Endothelial cell of umbilical vein (primary cell): Measurements from ENCODE around the gene CNTNAP2. TPM values are rescaled to one million over a fixed set of nuclear protein-coding genes. Genes with fewer than 3 reads are reported as not detected.

Source experiments
- BruUV-seq: library from RNA; stranded (reverse); fragments of 400-500 nt; replicated peaks from 2 replicates; lab custom pipeline; 2021; lab: Mats Ljungman, UMichigan
- CTCF ChIA-PET: fragments of 300-600, 350-600 bp; sonication (Branson Sonifier 250); formaldehyde crosslinking; loops from one replicate; lab custom pipeline; 2021; ENCODE audit warnings: antibody characterized with exemption, inconsistent platforms; lab: Charles Lee
- POLR2A ChIA-PET: fragments of 300-600, 350-600 bp; sonication (Branson Sonifier 250); formaldehyde crosslinking; loops from one replicate; lab custom pipeline; 2021; ENCODE audit warnings: antibody characterized with exemption, inconsistent platforms; lab: Charles Lee
- DNase-seq: peaks from one replicate; pipeline ENCODE4 v3.0.0-alpha.2; 2011; ENCODE audit warnings: low read depth, low spot score
- FAIRE-seq: peaks from 2 replicates; lab custom pipeline; 2011; peaks lifted over from hg19 to GRCh38; lab: Jason Lieb, UNC
- H2AFZ ChIP-seq: 2 replicates; pipeline ENCODE4 v1.6.0; 2012; ENCODE audit warnings: low read depth, low read length, control low read depth, inconsistent platforms
- H3K27ac ChIP-seq: 2 replicates; pipeline ENCODE4 v1.5.1; 2011; ENCODE audit warnings: low read depth, mild to moderate bottlenecking, control low read depth, low read length, moderate library complexity; ENCODE audit not compliant: insufficient read depth
- H3K27me3 ChIP-seq, 2 experiments: 2 replicates each; pipeline versions ENCODE4 v1.6.0 to v1.6.1; 2011; ENCODE audit warnings: low read length in 2 of 2, mixed read lengths in 1 of 2; ENCODE audit not compliant: control insufficient read depth in 2 of 2, insufficient read depth in 2 of 2
- H3K36me3 ChIP-seq, 2 experiments: 2 replicates in 1 of 2; 3 replicates in 1 of 2; pipeline ENCODE4 v1.5.1; 2011; ENCODE audit warnings: low read length in 2 of 2, mild to moderate bottlenecking in 1 of 2, moderate library complexity in 1 of 2; ENCODE audit not compliant: control insufficient read depth in 2 of 2, insufficient read depth in 2 of 2; ENCODE audit errors: extremely low read depth in 1 of 2
- H3K4me1 ChIP-seq: 3 replicates; pipeline ENCODE4 v1.5.1; 2011; ENCODE audit warnings: mild to moderate bottlenecking, low read length; ENCODE audit not compliant: control insufficient read depth, insufficient read depth; ENCODE audit errors: extremely low read depth
- H3K4me2 ChIP-seq: 2 replicates; pipeline ENCODE4 v1.6.1; 2011; ENCODE audit warnings: low read length, control low read depth, mixed read lengths; ENCODE audit not compliant: insufficient read depth
- H3K4me3 ChIP-seq, 3 experiments: fragments of 200-600 bp in 1 of 3; sonication (generic), shearing (Covaris generic) in 1 of 3; replicated peaks in 1 of 3; 2 replicates each; pipeline ENCODE4 v1.5.1; 2011 to 2016; ENCODE audit warnings: control low read depth in 3 of 3, low read length in 3 of 3, mild to moderate bottlenecking in 2 of 3, inconsistent platforms in 1 of 3, low read depth in 1 of 3, moderate library complexity in 1 of 3; ENCODE audit not compliant: insufficient read depth in 1 of 3
- H3K79me2 ChIP-seq: 2 replicates; pipeline ENCODE4 v1.6.0; 2012; ENCODE audit warnings: low read length, inconsistent platforms; ENCODE audit not compliant: control insufficient read depth, insufficient read depth
- H3K9ac ChIP-seq: replicated peaks from 2 replicates; pipeline ENCODE3; 2011; ENCODE audit warnings: low read length, control low read depth; ENCODE audit not compliant: insufficient read depth; ENCODE audit errors: extremely low read depth
- H3K9me1 ChIP-seq: replicated peaks from 3 replicates; pipeline ENCODE4 v1.6.0; 2011; ENCODE audit warnings: mild to moderate bottlenecking, low read length; ENCODE audit not compliant: control insufficient read depth, insufficient read depth; ENCODE audit errors: extremely low read depth
- H3K9me3 ChIP-seq: replicated peaks from 2 replicates; pipeline ENCODE4 v1.5.1; 2012; ENCODE audit warnings: low read length, inconsistent platforms; ENCODE audit not compliant: control insufficient read depth, insufficient read depth
- H4K20me1 ChIP-seq: replicated peaks from 2 replicates; pipeline ENCODE3; 2011; ENCODE audit warnings: mild to moderate bottlenecking, low read length; ENCODE audit not compliant: control insufficient read depth, insufficient read depth; ENCODE audit errors: extremely low read depth
- EZH2 ChIP-seq: IDR thresholded peaks from 2 replicates; pipeline ENCODE4 v1.6.1; 2012; ENCODE audit warnings: borderline replicate concordance, low read depth, mild to moderate bottlenecking, moderate library complexity, low read length, inconsistent platforms; ENCODE audit not compliant: severe bottlenecking
- FOS ChIP-seq: IDR thresholded peaks from 2 replicates; pipeline ENCODE4 v1.6.1; 2011; ENCODE audit warnings: mild to moderate bottlenecking, low read length, moderate library complexity, borderline replicate concordance; ENCODE audit not compliant: insufficient read depth
- MYC ChIP-seq: IDR thresholded peaks from one replicate; pipeline ENCODE4 v1.6.1; 2011; ENCODE audit warnings: mild to moderate bottlenecking, low read depth, low read length
- POLR2AphosphoS5 ChIP-seq: IDR thresholded peaks from 2 replicates; pipeline ENCODE4 v1.6.1; 2012; ENCODE audit warnings: low read depth, mild to moderate bottlenecking, control low read depth, low read length, moderate library complexity; ENCODE audit not compliant: insufficient read depth
- dilution Hi-C: fragments of 300-500 bp; cut with MboI; formaldehyde crosslinking; loops from one replicate; pipeline ENCODE4 v1.15.0; 2019; ENCODE audit warnings: low sequenced_read_pairs; ENCODE audit not compliant: extremely low pct_ligation_motif_present
- intact Hi-C: fragments of 100-400 bp; cut with micrococcal nuclease; formaldehyde crosslinking; loops from one replicate; pipeline ENCODE4 v1.10.0; 2022
- polyA plus RNA-seq, 4 experiments: library from polyadenylated mRNA; depleted of rRNA in 3 of 4; stranded (reverse) in 3 of 4; unstranded in 1 of 4; fragments of >200 nt; gene quantifications; 2 replicates each; pipeline versions ENCODE4 v1.2.1 to v1.2.3, GENCODE V29; 2011 to 2012; ENCODE audit warnings: missing spikeins in 1 of 4
- total RNA-seq: library from RNA; stranded (reverse); gene quantifications from 2 replicates; pipeline ENCODE4 v1.2.3, GENCODE V29; 2021
- TF ChIP-seq, protein P1 (sequence below), 2 donors: IDR thresholded peaks; 1 replicate in 1 of 2; 2 replicates in 1 of 2; pipeline ENCODE4 v1.5.1; 2011; ENCODE audit warnings: low read length in 2 of 2, mild to moderate bottlenecking in 2 of 2, moderate library complexity in 2 of 2, control low read depth in 1 of 2, inconsistent platforms in 1 of 2, low read depth in 1 of 2; ENCODE audit not compliant: insufficient read depth in 1 of 2; ENCODE audit errors: extremely low read depth in 1 of 2

The CNTNAP2 gene
- total and polyA plus RNA-seq, 2 donors (not counting 3 experiments of a cell fraction or from before 2014, with no cell fraction given) = not detected

DNA sequence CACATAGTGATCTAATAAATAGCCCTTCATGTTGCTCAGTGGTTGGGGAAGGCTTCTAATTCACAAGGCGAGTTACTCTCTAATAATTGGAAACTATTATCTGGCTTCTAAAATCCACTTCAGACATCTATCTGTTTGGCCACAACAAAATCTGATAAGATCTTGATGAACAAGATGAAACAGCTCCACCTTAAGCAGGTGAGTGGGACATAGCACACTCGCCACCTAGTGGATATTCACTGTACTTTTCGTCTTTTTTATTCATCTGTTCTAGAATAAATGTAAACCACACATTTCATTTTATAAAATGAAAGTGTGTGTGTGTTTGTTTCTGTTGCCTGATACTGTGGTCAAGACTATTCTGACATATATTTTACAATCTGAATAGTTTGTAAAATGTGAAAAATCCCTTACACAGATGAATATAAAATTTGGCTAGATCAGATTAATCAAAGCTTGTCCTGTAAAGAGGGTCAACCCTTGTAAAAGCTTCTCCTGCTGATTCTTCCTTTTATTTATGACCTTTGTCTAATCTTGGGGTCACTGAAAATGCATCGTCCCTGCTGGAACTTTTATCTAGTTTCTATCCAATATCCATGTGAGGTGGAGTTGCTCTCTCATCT lies 26.5 kb upstream of the CNTNAP2 start:
- Histone ChIP-seq H3K36me3 (no peaks in the 10 kb centered on the region), H3K4me2 (no peak overlapping the region), H3K9me3 (peaks cover 1% of the 10 kb centered on the region), H3K4me1 (no peaks in the 10 kb centered on the region), H4K20me1 (no peaks in the 10 kb centered on the region), H3K4me3 (no peak overlapping the region), H3K9ac (no peak overlapping the region), H3K79me2 (no peaks in the 10 kb centered on the region), H3K9me1 (no peaks in the 10 kb centered on the region), H3K27me3 (no peaks in the 10 kb centered on the region), H2AFZ (no peak overlapping the region), H3K27ac (no peak overlapping the region)
- intact Hi-C loops (no loop called here), dilution Hi-C loops (no loop called here)
- DNase-seq (no peak), FAIRE-seq (peak; percentile 63)
- POLR2A ChIA-PET = no interaction called here
- TF ChIP-seq, protein P1, sequence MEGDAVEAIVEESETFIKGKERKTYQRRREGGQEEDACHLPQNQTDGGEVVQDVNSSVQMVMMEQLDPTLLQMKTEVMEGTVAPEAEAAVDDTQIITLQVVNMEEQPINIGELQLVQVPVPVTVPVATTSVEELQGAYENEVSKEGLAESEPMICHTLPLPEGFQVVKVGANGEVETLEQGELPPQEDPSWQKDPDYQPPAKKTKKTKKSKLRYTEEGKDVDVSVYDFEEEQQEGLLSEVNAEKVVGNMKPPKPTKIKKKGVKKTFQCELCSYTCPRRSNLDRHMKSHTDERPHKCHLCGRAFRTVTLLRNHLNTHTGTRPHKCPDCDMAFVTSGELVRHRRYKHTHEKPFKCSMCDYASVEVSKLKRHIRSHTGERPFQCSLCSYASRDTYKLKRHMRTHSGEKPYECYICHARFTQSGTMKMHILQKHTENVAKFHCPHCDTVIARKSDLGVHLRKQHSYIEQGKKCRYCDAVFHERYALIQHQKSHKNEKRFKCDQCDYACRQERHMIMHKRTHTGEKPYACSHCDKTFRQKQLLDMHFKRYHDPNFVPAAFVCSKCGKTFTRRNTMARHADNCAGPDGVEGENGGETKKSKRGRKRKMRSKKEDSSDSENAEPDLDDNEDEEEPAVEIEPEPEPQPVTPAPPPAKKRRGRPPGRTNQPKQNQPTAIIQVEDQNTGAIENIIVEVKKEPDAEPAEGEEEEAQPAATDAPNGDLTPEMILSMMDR (IDR thresholded peaks at IDR 0.05; ENCODE audit: extremely low read depth in 1 of 2, insufficient read depth in 1 of 2, low read depth in 1 of 2, low read length in 2 of 2) = peak; percentile 10 to 21
- TF ChIP-seq POLR2AphosphoS5 = no peak
- no TSS peak for BruUV-seq
- CTCF ChIA-PET = interaction anchor here (1.1 to 2.1 kb wide), 2 partner anchors 1420 to 1636 kb away, joined by 3 to 9 read pairs; no protein-coding TSS in a partner anchor

DNA sequence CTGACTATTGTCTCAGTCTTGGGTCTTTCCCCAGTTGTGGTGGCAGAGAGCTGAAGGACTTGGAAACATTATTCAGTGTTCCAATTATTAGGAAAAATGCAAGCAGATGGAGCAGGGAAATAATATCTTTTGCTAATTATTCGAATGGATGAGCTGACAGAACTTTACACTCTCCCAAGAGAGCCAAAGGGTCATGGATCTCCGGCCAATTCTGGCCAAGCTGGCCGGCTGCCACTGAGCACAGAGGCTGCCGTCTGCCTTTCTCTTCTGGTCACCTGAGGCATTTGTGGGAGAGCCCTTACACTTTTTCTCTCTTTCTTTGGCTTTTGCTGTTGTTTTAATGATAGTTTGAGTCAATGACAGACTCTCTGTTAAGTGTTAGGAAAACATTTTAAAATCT lies 22.2 kb upstream of the CNTNAP2 start:
- H3K27me3 ChIP-seq = no peaks in the 10 kb centered on the region
- no peak overlapping the region for H3K4me2 ChIP-seq
- BruUV-seq = no TSS peak
- intact Hi-C loops (no loop called here), dilution Hi-C loops (no loop called here)
- H4K20me1 ChIP-seq = no peaks in the 10 kb centered on the region
- no peak overlapping the region for H3K4me3 ChIP-seq
- H3K36me3 ChIP-seq = no peaks in the 10 kb centered on the region
- no peak overlapping the region for H3K27ac ChIP-seq
- no peaks in the 10 kb centered on the region for H3K79me2 ChIP-seq
- ChIA-PET POLR2A (no interaction called here), CTCF (no interaction called here)
- H3K9me1 ChIP-seq = no peaks in the 10 kb centered on the region
- TF ChIP-seq, protein P1 (IDR thresholded peaks at IDR 0.05; ENCODE audit: extremely low read depth in 1 of 2, insufficient read depth in 1 of 2, low read depth in 1 of 2, low read length in 2 of 2) = no peak
- no peak for TF ChIP-seq FOS
- no peak for TF ChIP-seq EZH2
- no peak for TF ChIP-seq MYC
- TF ChIP-seq POLR2AphosphoS5 = no peak
- no peaks in the 10 kb centered on the region for H3K4me1 ChIP-seq
- H3K9me3 ChIP-seq = peaks cover 3% of the 10 kb centered on the region
- no peak overlapping the region for H3K9ac ChIP-seq
- DNase-seq (no peak), FAIRE-seq (no peak)
- H2AFZ ChIP-seq = no peak overlapping the region
